DND-41 (cell line): ENCODE measurements around the gene SPTBN4.
"Not testable (repeated sequence)": the region's sequence is repeated elsewhere in the genome, so short reads cannot be mapped to it uniquely, and the experiment has no call there.

Experiments used
- ATAC-seq: fragments of 200-7000 bp; cut with Tn5 transposase; 3 replicates; pipeline ENCODE4 v1.9.1; 2021; ENCODE audit warnings: low read depth; ENCODE audit not compliant: insufficient read depth
- DNase-seq: peaks from one replicate; pipeline ENCODE4 v3.0.0-alpha.2; 2020
- H2AFZ ChIP-seq: 2 replicates; pipeline ENCODE4 v1.6.0; 2012; ENCODE audit warnings: low read depth, low read length
- H3K27ac ChIP-seq: 2 replicates; pipeline ENCODE4 v1.5.1; 2012; ENCODE audit warnings: low read length, inconsistent platforms
- H3K27me3 ChIP-seq: fragments of 200-600 bp; sonication (generic); 2 replicates; pipeline ENCODE4 v1.6.0; 2012; ENCODE audit warnings: low read length, mild to moderate bottlenecking, inconsistent platforms; ENCODE audit not compliant: insufficient read depth, poor library complexity
- H3K36me3 ChIP-seq: 2 replicates; pipeline ENCODE4 v1.5.1; 2012; ENCODE audit warnings: low read length, inconsistent platforms; ENCODE audit not compliant: insufficient read depth
- H3K4me1 ChIP-seq: 2 replicates; pipeline ENCODE4 v1.5.1; 2012; ENCODE audit warnings: mild to moderate bottlenecking, low read length; ENCODE audit not compliant: insufficient read depth
- H3K4me2 ChIP-seq: 2 replicates; pipeline ENCODE4 v1.6.0; 2012; ENCODE audit warnings: mild to moderate bottlenecking, moderate library complexity, low read length, inconsistent platforms; ENCODE audit not compliant: insufficient read depth
- H3K4me3 ChIP-seq, 2 experiments: fragments of 200-600 bp in 1 of 2; shearing (Covaris generic) in 1 of 2; 2 replicates each; pipeline ENCODE4 v1.5.1; 2012 to 2016; ENCODE audit warnings: inconsistent platforms in 2 of 2, low read length in 2 of 2, mild to moderate bottlenecking in 2 of 2, low read depth in 1 of 2, moderate library complexity in 1 of 2
- H3K79me2 ChIP-seq: 2 replicates; pipeline ENCODE4 v1.6.0; 2012; ENCODE audit warnings: low read length, inconsistent platforms; ENCODE audit not compliant: insufficient read depth
- H3K9ac ChIP-seq: 2 replicates; pipeline ENCODE4 v1.6.0; 2012; ENCODE audit warnings: low read depth, mild to moderate bottlenecking, inconsistent platforms, low read length, moderate library complexity
- H3K9me3 ChIP-seq: 2 replicates; pipeline ENCODE4 v1.5.1; 2012; ENCODE audit warnings: low read length, moderate library complexity, mild to moderate bottlenecking, inconsistent platforms; ENCODE audit not compliant: insufficient read depth, severe bottlenecking
- H4K20me1 ChIP-seq: 2 replicates; pipeline ENCODE4 v1.6.0; 2012; ENCODE audit warnings: low read length; ENCODE audit not compliant: insufficient read depth
- EZH2 ChIP-seq: IDR thresholded peaks from 3 replicates; pipeline ENCODE4 v1.6.1; 2012; ENCODE audit warnings: borderline replicate concordance, low read depth, mild to moderate bottlenecking, moderate library complexity, low read length, inconsistent platforms; ENCODE audit not compliant: severe bottlenecking
- TF ChIP-seq, protein P1 (sequence below): IDR thresholded peaks from 2 replicates; pipeline ENCODE4 v1.5.1; 2012; ENCODE audit warnings: borderline replicate concordance, low read length, moderate library complexity, mild to moderate bottlenecking; ENCODE audit not compliant: poor library complexity, severe bottlenecking; ENCODE audit errors: extremely low read depth

Gene SPTBN4

DNA sequence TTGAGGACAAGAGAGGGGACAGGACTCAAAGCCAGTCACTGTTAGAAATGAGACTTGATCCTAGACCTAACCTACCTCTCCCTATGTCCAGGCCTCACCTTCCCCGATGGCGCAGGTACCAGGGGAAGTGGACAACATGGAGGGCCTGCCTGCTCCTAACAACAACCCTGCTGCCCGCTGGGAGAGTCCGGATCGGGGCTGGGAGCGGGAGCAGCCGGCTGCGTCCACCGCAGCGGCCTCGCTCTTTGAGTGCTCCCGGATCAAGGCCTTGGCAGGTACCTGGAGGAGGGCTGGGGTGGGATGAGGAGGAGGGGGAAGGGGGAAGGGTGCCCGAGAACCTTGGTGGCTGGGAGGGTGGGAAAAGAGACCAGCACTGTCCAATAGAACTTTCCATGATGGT lies 5.7 kb downstream of the SPTBN4 start:
- Histone ChIP-seq H3K4me2 (no peak overlapping the region), H3K27ac (no peak overlapping the region), H3K9me3 (no peaks in the 10 kb centered on the region), H3K4me3 (no peak overlapping the region), H3K79me2 (no peaks in the 10 kb centered on the region), H4K20me1 (no peaks in the 10 kb centered on the region), H3K9ac (no peak overlapping the region), H2AFZ (no peak overlapping the region), H3K4me1 (no peaks in the 10 kb centered on the region), H3K36me3 (no peaks in the 10 kb centered on the region), H3K27me3 (no peaks in the 10 kb centered on the region)
- no peak for TF ChIP-seq EZH2
- ATAC-seq (no peak), DNase-seq (no peak)

DNA sequence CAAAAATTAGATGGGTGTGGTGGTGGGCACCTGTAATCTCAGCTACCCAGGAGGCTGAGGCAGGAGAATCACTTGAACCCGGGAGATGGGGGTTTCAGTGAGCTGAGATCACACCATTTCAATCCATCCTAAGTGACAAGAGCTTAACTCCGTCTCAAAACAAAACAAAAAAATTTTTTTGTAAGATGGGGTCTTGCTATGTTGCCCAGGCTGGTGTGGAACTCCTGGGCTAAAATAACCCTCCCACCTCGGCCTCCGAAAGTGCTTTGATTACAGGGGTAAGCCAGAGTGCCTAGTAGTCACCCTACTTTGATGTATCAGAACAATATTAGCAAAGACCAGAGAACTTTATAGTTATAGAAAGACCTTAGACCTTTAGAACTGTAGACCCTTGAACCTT lies 7.9 kb downstream of the SPTBN4 start:
- Histone ChIP-seq H3K27ac (no peak overlapping the region), H3K27me3 (peaks cover 3% of the 10 kb centered on the region), H3K4me3 (no peak overlapping the region), H3K79me2 (no peaks in the 10 kb centered on the region), H3K9ac (no peak overlapping the region), H3K9me3 (no peaks in the 10 kb centered on the region), H3K4me1 (no peaks in the 10 kb centered on the region), H3K4me2 (no peak overlapping the region), H3K36me3 (no peaks in the 10 kb centered on the region), H4K20me1 (no peaks in the 10 kb centered on the region), H2AFZ (no peak overlapping the region)
- no peak for DNase-seq
- TF ChIP-seq, protein P1, sequence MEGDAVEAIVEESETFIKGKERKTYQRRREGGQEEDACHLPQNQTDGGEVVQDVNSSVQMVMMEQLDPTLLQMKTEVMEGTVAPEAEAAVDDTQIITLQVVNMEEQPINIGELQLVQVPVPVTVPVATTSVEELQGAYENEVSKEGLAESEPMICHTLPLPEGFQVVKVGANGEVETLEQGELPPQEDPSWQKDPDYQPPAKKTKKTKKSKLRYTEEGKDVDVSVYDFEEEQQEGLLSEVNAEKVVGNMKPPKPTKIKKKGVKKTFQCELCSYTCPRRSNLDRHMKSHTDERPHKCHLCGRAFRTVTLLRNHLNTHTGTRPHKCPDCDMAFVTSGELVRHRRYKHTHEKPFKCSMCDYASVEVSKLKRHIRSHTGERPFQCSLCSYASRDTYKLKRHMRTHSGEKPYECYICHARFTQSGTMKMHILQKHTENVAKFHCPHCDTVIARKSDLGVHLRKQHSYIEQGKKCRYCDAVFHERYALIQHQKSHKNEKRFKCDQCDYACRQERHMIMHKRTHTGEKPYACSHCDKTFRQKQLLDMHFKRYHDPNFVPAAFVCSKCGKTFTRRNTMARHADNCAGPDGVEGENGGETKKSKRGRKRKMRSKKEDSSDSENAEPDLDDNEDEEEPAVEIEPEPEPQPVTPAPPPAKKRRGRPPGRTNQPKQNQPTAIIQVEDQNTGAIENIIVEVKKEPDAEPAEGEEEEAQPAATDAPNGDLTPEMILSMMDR: no peak
- TF ChIP-seq EZH2: no peak
- ATAC-seq: no peak

DNA sequence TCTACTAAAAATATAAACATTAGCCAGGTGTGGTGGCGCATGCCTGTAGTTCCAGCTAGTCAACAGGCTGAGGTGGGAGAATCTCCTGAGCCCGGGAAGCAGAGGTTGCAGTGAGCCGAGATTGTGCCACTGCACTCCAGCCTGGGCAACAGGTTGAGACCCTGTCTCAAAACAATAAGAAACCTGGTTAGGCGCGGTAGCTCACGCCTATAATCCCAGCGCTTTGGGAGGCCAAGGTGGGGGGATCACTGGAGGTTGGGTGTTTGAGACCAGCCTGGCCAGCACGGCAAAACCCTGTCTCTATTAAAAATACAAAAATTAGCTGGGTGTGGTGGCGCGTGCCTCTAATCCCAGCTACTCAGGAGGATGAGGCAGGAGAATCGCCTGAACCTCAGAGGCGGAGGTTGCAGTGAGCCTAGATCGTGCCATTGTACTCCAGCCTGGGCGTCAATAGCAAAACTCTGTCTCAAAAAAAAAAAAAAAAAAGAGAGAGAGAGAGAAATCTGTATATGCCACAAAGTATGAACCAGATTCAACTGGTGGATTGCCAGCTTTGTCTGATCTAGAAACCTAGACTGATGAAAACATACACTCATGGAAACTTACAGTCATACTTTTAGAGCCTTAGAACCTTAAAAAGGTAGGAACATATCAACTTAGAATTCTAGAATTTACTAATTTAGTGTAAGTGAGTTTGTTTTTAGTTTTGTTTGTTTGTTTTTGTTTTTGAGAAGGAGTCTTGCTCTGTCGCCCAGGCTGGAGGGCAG lies 9.3 kb downstream of the SPTBN4 start:
- not testable (repeated sequence) for H4K20me1 ChIP-seq, H3K4me2 ChIP-seq, H3K4me3 ChIP-seq, H3K9ac ChIP-seq, H3K9me3 ChIP-seq, H3K79me2 ChIP-seq, H3K36me3 ChIP-seq, H3K27ac ChIP-seq, H3K27me3 ChIP-seq, ATAC-seq, H3K4me1 ChIP-seq, H2AFZ ChIP-seq, DNase-seq

DNA sequence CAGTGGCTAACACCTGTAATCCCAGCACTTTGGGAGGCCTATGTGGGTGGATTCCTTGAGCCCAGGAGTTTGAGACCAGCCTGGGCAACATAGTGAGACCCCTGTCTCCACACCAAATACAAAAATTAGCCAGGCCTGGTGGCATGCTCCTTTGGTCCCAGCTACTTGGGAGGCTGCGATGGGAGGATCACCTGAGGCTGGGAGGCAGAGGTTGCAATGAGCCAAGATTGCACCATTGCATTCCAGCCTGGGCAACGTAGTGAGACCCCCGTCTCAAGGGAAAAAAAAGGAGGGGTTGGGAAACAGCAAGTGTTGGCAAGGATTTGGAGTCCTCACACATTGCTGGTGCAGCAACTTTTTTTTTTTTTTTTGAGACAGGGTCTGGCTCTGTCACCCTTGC lies 19.2 kb downstream of the SPTBN4 start:
- H2AFZ ChIP-seq: no peak overlapping the region
- DNase-seq: no peak

More for the DNA sequence above, 19.2 kb downstream of the SPTBN4 start:
- Histone ChIP-seq H4K20me1 (no peaks in the 10 kb centered on the region), H3K79me2 (no peaks in the 10 kb centered on the region), H3K27me3 (no peaks in the 10 kb centered on the region), H3K36me3 (no peaks in the 10 kb centered on the region), H3K9ac (no peak overlapping the region), H3K4me1 (no peaks in the 10 kb centered on the region), H3K9me3 (no peaks in the 10 kb centered on the region), H3K27ac (no peak overlapping the region), H3K4me2 (no peak overlapping the region), H3K4me3 (no peak overlapping the region)
- no peak for TF ChIP-seq EZH2
- TF ChIP-seq, protein P1: no peak
- ATAC-seq: no peak
